ENCODE measurements around the gene DCAF15. TPM values are rescaled to one million over a fixed set of nuclear protein-coding genes. Genes with fewer than 3 reads are reported as not detected.

DCAF15 gene
- total and polyA plus RNA-seq, 2 experiments from 2014 or later, result 39.5 to 81.3 TPM

DNA sequence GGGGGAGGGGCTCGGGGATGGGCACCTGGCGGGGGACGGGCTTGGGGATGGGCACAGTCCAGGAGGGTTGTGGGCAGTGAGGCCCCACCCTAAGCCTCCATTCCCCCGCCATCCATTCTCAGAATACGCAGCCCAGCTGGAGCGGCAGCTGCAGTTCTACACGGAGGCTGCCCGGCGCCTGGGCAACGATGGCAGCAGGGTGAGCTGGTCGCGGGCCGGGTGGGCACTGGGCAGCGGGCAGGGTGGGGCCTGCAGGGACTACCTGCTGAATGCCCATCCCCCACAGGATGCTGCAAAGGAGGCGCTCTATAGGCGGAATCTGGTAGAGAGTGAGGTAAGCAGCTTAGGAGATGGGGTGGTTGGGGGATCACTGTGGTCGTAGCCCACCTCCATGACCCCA, 22.4 kb upstream of the DCAF15 start:
- Histone ChIP-seq H3K4me3 (no peak overlapping the region), H3K4me1 (ENCODE audit: insufficient read depth) (no peaks in the 10 kb centered on the region; the same call in 1 of the 2 replicates), H4K20me1 (replicated peaks; ENCODE audit: insufficient read depth) (no peaks in the 10 kb centered on the region; the same call in 1 of the 2 replicates), H3K9me2 (ENCODE audit: insufficient read depth) (no peaks in the 10 kb centered on the region), H3K27me3 (ENCODE audit: insufficient read depth) (no peaks in the 10 kb centered on the region), H3F3A (replicated peaks; ENCODE audit: low read depth) (peaks cover 12% of the 10 kb centered on the region), H2AFZ (no peak overlapping the region), H3K36me3 (ENCODE audit: insufficient read depth) (0 out of 2 replicates have a peak, but pooled peaks cover 7% of the 10 kb centered on the region), H3K27ac (ENCODE audit: low read depth) (no peak overlapping the region), H3K79me2 (replicated peaks; ENCODE audit: insufficient read depth) (no peaks in the 10 kb centered on the region), H3K4me2 (no peak overlapping the region)
- peak; percentile 30 for DNase-seq (ENCODE audit: low spot score)
- no peak for ATAC-seq
- peaks cover 3% of the 10 kb centered on the region for H3K27me3 Mint-ChIP-seq (ENCODE audit: insufficient read depth, low read depth, poor library complexity)
- H3K27ac Mint-ChIP-seq, result no peak overlapping the region
- peaks cover 16% of the 10 kb centered on the region for H3K4me1 Mint-ChIP-seq
- no peaks in the 10 kb centered on the region; the same call in 2 of the 3 replicates for H3K9me3 Mint-ChIP-seq
- peaks cover 23% of the 10 kb centered on the region for H3K36me3 Mint-ChIP-seq (ENCODE audit: low read depth)
- H3K4me3 Mint-ChIP-seq, result no peak overlapping the region
- TF ChIP-seq CREB1 (CRISPR knock-in tag; IDR thresholded peaks at IDR 0.05; ENCODE audit: low read depth) (no peak), ZNF114 (CRISPR knock-in tag; IDR thresholded peaks at IDR 0.05) (no peak), EZH2 (IDR thresholded peaks at IDR 0.05; ENCODE audit: low read depth, unreplicated experiment) (no peak), STAT1 (IDR thresholded peaks at IDR 0.05; ENCODE audit: unreplicated experiment) (no peak), POLR2AphosphoS5 (IDR thresholded peaks at IDR 0.05; ENCODE audit: low read depth) (no peak), JUNB (IDR thresholded peaks at IDR 0.05; ENCODE audit: unreplicated experiment) (no peak), NANOG (IDR thresholded peaks at IDR 0.05; ENCODE audit: borderline replicate concordance) (no peak)
- TF ChIP-seq, protein P1, sequence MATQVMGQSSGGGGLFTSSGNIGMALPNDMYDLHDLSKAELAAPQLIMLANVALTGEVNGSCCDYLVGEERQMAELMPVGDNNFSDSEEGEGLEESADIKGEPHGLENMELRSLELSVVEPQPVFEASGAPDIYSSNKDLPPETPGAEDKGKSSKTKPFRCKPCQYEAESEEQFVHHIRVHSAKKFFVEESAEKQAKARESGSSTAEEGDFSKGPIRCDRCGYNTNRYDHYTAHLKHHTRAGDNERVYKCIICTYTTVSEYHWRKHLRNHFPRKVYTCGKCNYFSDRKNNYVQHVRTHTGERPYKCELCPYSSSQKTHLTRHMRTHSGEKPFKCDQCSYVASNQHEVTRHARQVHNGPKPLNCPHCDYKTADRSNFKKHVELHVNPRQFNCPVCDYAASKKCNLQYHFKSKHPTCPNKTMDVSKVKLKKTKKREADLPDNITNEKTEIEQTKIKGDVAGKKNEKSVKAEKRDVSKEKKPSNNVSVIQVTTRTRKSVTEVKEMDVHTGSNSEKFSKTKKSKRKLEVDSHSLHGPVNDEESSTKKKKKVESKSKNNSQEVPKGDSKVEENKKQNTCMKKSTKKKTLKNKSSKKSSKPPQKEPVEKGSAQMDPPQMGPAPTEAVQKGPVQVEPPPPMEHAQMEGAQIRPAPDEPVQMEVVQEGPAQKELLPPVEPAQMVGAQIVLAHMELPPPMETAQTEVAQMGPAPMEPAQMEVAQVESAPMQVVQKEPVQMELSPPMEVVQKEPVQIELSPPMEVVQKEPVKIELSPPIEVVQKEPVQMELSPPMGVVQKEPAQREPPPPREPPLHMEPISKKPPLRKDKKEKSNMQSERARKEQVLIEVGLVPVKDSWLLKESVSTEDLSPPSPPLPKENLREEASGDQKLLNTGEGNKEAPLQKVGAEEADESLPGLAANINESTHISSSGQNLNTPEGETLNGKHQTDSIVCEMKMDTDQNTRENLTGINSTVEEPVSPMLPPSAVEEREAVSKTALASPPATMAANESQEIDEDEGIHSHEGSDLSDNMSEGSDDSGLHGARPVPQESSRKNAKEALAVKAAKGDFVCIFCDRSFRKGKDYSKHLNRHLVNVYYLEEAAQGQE (IDR thresholded peaks at IDR 0.05; ENCODE audit: unreplicated experiment), result no peak
- TF ChIP-seq, protein P2, sequence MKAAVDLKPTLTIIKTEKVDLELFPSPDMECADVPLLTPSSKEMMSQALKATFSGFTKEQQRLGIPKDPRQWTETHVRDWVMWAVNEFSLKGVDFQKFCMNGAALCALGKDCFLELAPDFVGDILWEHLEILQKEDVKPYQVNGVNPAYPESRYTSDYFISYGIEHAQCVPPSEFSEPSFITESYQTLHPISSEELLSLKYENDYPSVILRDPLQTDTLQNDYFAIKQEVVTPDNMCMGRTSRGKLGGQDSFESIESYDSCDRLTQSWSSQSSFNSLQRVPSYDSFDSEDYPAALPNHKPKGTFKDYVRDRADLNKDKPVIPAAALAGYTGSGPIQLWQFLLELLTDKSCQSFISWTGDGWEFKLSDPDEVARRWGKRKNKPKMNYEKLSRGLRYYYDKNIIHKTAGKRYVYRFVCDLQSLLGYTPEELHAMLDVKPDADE (IDR thresholded peaks at IDR 0.05), result no peak
- TF ChIP-seq, protein P3, sequence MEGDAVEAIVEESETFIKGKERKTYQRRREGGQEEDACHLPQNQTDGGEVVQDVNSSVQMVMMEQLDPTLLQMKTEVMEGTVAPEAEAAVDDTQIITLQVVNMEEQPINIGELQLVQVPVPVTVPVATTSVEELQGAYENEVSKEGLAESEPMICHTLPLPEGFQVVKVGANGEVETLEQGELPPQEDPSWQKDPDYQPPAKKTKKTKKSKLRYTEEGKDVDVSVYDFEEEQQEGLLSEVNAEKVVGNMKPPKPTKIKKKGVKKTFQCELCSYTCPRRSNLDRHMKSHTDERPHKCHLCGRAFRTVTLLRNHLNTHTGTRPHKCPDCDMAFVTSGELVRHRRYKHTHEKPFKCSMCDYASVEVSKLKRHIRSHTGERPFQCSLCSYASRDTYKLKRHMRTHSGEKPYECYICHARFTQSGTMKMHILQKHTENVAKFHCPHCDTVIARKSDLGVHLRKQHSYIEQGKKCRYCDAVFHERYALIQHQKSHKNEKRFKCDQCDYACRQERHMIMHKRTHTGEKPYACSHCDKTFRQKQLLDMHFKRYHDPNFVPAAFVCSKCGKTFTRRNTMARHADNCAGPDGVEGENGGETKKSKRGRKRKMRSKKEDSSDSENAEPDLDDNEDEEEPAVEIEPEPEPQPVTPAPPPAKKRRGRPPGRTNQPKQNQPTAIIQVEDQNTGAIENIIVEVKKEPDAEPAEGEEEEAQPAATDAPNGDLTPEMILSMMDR (conservative IDR thresholded peaks at IDR 0.05; ENCODE audit: low read depth in 2 of 2), result no peak
- TF ChIP-seq, protein P4, sequence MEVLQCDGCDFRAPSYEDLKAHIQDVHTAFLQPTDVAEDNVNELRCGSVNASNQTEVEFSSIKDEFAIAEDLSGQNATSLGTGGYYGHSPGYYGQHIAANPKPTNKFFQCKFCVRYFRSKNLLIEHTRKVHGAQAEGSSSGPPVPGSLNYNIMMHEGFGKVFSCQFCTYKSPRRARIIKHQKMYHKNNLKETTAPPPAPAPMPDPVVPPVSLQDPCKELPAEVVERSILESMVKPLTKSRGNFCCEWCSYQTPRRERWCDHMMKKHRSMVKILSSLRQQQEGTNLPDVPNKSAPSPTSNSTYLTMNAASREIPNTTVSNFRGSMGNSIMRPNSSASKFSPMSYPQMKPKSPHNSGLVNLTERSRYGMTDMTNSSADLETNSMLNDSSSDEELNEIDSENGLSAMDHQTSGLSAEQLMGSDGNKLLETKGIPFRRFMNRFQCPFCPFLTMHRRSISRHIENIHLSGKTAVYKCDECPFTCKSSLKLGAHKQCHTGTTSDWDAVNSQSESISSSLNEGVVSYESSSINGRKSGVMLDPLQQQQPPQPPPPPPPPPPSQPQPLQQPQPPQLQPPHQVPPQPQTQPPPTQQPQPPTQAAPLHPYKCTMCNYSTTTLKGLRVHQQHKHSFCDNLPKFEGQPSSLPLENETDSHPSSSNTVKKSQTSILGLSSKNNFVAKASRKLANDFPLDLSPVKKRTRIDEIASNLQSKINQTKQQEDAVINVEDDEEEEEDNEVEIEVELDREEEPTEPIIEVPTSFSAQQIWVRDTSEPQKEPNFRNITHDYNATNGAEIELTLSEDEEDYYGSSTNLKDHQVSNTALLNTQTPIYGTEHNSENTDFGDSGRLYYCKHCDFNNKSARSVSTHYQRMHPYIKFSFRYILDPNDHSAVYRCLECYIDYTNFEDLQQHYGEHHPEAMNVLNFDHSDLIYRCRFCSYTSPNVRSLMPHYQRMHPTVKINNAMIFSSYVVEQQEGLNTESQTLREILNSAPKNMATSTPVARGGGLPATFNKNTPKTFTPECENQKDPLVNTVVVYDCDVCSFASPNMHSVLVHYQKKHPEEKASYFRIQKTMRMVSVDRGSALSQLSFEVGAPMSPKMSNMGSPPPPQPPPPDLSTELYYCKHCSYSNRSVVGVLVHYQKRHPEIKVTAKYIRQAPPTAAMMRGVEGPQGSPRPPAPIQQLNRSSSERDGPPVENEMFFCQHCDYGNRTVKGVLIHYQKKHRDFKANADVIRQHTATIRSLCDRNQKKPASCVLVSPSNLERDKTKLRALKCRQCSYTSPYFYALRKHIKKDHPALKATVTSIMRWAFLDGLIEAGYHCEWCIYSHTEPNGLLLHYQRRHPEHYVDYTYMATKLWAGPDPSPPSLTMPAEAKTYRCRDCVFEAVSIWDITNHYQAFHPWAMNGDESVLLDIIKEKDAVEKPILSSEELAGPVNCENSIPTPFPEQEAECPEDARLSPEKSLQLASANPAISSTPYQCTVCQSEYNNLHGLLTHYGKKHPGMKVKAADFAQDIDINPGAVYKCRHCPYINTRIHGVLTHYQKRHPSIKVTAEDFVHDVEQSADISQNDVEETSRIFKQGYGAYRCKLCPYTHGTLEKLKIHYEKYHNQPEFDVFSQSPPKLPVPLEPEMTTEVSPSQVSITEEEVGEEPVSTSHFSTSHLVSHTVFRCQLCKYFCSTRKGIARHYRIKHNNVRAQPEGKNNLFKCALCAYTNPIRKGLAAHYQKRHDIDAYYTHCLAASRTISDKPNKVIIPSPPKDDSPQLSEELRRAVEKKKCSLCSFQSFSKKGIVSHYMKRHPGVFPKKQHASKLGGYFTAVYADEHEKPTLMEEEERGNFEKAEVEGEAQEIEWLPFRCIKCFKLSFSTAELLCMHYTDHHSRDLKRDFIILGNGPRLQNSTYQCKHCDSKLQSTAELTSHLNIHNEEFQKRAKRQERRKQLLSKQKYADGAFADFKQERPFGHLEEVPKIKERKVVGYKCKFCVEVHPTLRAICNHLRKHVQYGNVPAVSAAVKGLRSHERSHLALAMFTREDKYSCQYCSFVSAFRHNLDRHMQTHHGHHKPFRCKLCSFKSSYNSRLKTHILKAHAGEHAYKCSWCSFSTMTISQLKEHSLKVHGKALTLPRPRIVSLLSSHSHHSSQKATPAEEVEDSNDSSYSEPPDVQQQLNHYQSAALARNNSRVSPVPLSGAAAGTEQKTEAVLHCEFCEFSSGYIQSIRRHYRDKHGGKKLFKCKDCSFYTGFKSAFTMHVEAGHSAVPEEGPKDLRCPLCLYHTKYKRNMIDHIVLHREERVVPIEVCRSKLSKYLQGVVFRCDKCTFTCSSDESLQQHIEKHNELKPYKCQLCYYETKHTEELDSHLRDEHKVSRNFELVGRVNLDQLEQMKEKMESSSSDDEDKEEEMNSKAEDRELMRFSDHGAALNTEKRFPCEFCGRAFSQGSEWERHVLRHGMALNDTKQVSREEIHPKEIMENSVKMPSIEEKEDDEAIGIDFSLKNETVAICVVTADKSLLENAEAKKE (CRISPR knock-in tag; IDR thresholded peaks at IDR 0.05), result no peak

All from GM23338 (cell line).